Measurements from ENCODE around the gene PLEKHA7. TPM values are rescaled to one million over a fixed set of nuclear protein-coding genes. Genes with fewer than 3 reads are reported as not detected.

Gene PLEKHA7
- total RNA-seq, 1 donor from 2014 or later = 15.6 TPM

GRCh38 chr11:16881074-16881709 is 133.0 kb downstream of the PLEKHA7 start:
- Mint-ChIP-seq H3K9me3 (ENCODE audit: unreplicated experiment) (no peaks in the 10 kb centered on the region), H3K27ac (ENCODE audit: unreplicated experiment) (no peak overlapping the region)

GRCh38 chr11:16880184-16880801 is 133.9 kb downstream of the PLEKHA7 start:
- no peak for TF ChIP-seq CTCF (IDR thresholded peaks at IDR 0.05)
- no peaks in the 10 kb centered on the region for H3K9me3 Mint-ChIP-seq (ENCODE audit: unreplicated experiment)
- H3K27me3 Mint-ChIP-seq (ENCODE audit: unreplicated experiment) = no peaks in the 10 kb centered on the region
- no peaks in the 10 kb centered on the region for H3K36me3 Mint-ChIP-seq (ENCODE audit: unreplicated experiment)
- peaks cover 4% of the 10 kb centered on the region for H3K4me1 Mint-ChIP-seq (ENCODE audit: unreplicated experiment)
- no peak overlapping the region for H3K27ac Mint-ChIP-seq (ENCODE audit: unreplicated experiment)
- no peak overlapping the region for H3K4me3 Mint-ChIP-seq (ENCODE audit: unreplicated experiment)
- no peak for DNase-seq (ENCODE audit: extremely low spot score, unreplicated experiment)

More at GRCh38 chr11:16881074-16881709, 133.0 kb downstream of the PLEKHA7 start:
- no peak for DNase-seq (ENCODE audit: extremely low spot score, unreplicated experiment)
- Mint-ChIP-seq H3K4me3 (ENCODE audit: unreplicated experiment) (no peak overlapping the region), H3K36me3 (ENCODE audit: unreplicated experiment) (no peaks in the 10 kb centered on the region), H3K4me1 (ENCODE audit: unreplicated experiment) (peaks cover 4% of the 10 kb centered on the region), H3K27me3 (ENCODE audit: unreplicated experiment) (no peaks in the 10 kb centered on the region)
- TF ChIP-seq CTCF (IDR thresholded peaks at IDR 0.05) = peak; percentile 18

GRCh38 chr11:16879690-16880089 is 134.5 kb downstream of the PLEKHA7 start:
- H3K4me1 Mint-ChIP-seq (ENCODE audit: unreplicated experiment) = peaks cover 4% of the 10 kb centered on the region
- DNase-seq (ENCODE audit: extremely low spot score, unreplicated experiment) = no peak
- H3K27me3 Mint-ChIP-seq (ENCODE audit: unreplicated experiment) = no peaks in the 10 kb centered on the region
- H3K9me3 Mint-ChIP-seq (ENCODE audit: unreplicated experiment) = no peaks in the 10 kb centered on the region
- no peak overlapping the region for H3K27ac Mint-ChIP-seq (ENCODE audit: unreplicated experiment)
- no peaks in the 10 kb centered on the region for H3K36me3 Mint-ChIP-seq (ENCODE audit: unreplicated experiment)
- no peak overlapping the region for H3K4me3 Mint-ChIP-seq (ENCODE audit: unreplicated experiment)
- no peak for TF ChIP-seq CTCF (IDR thresholded peaks at IDR 0.05)

GRCh38 chr11:16876837-16877236 is 137.4 kb downstream of the PLEKHA7 start:
- no peak for TF ChIP-seq CTCF (IDR thresholded peaks at IDR 0.05)
- Mint-ChIP-seq H3K36me3 (ENCODE audit: unreplicated experiment) (no peaks in the 10 kb centered on the region), H3K4me1 (ENCODE audit: unreplicated experiment) (peaks cover 4% of the 10 kb centered on the region), H3K9me3 (ENCODE audit: unreplicated experiment) (no peaks in the 10 kb centered on the region), H3K27me3 (ENCODE audit: unreplicated experiment) (no peaks in the 10 kb centered on the region), H3K4me3 (ENCODE audit: unreplicated experiment) (no peak overlapping the region), H3K27ac (ENCODE audit: unreplicated experiment) (no peak overlapping the region)
- DNase-seq (ENCODE audit: extremely low spot score, unreplicated experiment) = no peak

GRCh38 chr11:16876053-16876752 is 138.0 kb downstream of the PLEKHA7 start:
- DNase-seq (ENCODE audit: extremely low spot score, unreplicated experiment) = no peak
- H3K9me3 Mint-ChIP-seq (ENCODE audit: unreplicated experiment) = no peaks in the 10 kb centered on the region
- H3K27me3 Mint-ChIP-seq (ENCODE audit: unreplicated experiment) = no peaks in the 10 kb centered on the region
- no peaks in the 10 kb centered on the region for H3K36me3 Mint-ChIP-seq (ENCODE audit: unreplicated experiment)
- H3K27ac Mint-ChIP-seq (ENCODE audit: unreplicated experiment) = peak overlapping the region; percentile 12
- TF ChIP-seq CTCF (IDR thresholded peaks at IDR 0.05) = no peak
- H3K4me3 Mint-ChIP-seq (ENCODE audit: unreplicated experiment) = no peak overlapping the region
- peaks cover 9% of the 10 kb centered on the region for H3K4me1 Mint-ChIP-seq (ENCODE audit: unreplicated experiment)
